ENCODE measurements around the gene KRTAP10-12. TPM values are rescaled to one million over a fixed set of nuclear protein-coding genes. Genes with fewer than 3 reads are reported as not detected.

KRTAP10-12 gene
- total RNA-seq, 2 donors from 2014 or later = not detected

- 87 to 88% methylated on average over 9 of the region's 9 CpGs for WGBS, 2 experiments (ENCODE audit: insufficient coverage in 1 of 2, insufficient read length in 1 of 2)
- no peaks in the 10 kb centered on the region for H3K9me3 ChIP-seq (ENCODE audit: control insufficient read depth, low read length)
- H3K27me3 ChIP-seq (ENCODE audit: control insufficient read depth, insufficient read depth, low read length, poor library complexity, severe bottlenecking) = no peaks in the 10 kb centered on the region
- peaks cover 13% of the 10 kb centered on the region for H3K27me3 Mint-ChIP-seq (ENCODE audit: insufficient read depth)
- H3K36me3 ChIP-seq (ENCODE audit: control insufficient read depth, insufficient read depth, low read length) = no peaks in the 10 kb centered on the region
- TF ChIP-seq CTCF (conservative IDR thresholded peaks at IDR 0.05) = no peak
- no peaks in the 10 kb centered on the region for H3K4me1 ChIP-seq (ENCODE audit: control insufficient read depth, insufficient read depth, low read length)
- no peak overlapping the region for H3K9ac ChIP-seq (ENCODE audit: extremely low read depth, low read length, poor library complexity, severe bottlenecking)
- H3K36me3 Mint-ChIP-seq (ENCODE audit: low read depth) = no peaks in the 10 kb centered on the region
- peaks cover 15% of the 10 kb centered on the region for H3K4me1 Mint-ChIP-seq
- H3K27ac ChIP-seq (ENCODE audit: low read depth, low read length) = no peak overlapping the region
- no peak for DNase-seq
- H3K27ac Mint-ChIP-seq = no peak overlapping the region
- H3K9me3 Mint-ChIP-seq = no peaks in the 10 kb centered on the region
- no peak overlapping the region for H3K4me3 ChIP-seq (ENCODE audit: low read length)
- no peak overlapping the region for H3K4me3 Mint-ChIP-seq
Observed at GRCh38 chr21:44730951-44731579, 34.1 kb downstream of the KRTAP10-12 start.

GRCh38 chr21:44732263-44732662, 35.3 kb downstream of the KRTAP10-12 start:
- no peaks in the 10 kb centered on the region for H3K36me3 Mint-ChIP-seq (ENCODE audit: low read depth)
- Histone ChIP-seq H3K27me3 (ENCODE audit: control insufficient read depth, insufficient read depth, low read length, poor library complexity, severe bottlenecking) (no peaks in the 10 kb centered on the region), H3K9me3 (ENCODE audit: control insufficient read depth, low read length) (no peaks in the 10 kb centered on the region), H3K4me1 (ENCODE audit: control insufficient read depth, insufficient read depth, low read length) (no peaks in the 10 kb centered on the region), H3K4me3 (ENCODE audit: low read length) (no peak overlapping the region), H3K9ac (ENCODE audit: extremely low read depth, low read length, poor library complexity, severe bottlenecking) (no peak overlapping the region), H3K36me3 (ENCODE audit: control insufficient read depth, insufficient read depth, low read length) (no peaks in the 10 kb centered on the region), H3K27ac (ENCODE audit: low read depth, low read length) (no peak overlapping the region)
- no peak overlapping the region for H3K4me3 Mint-ChIP-seq
- WGBS, 2 experiments (ENCODE audit: insufficient coverage in 1 of 2, insufficient read length in 1 of 2) = 92 to 94% methylated on average over 3 to 10 of the region's 10 CpGs
- H3K27ac Mint-ChIP-seq = no peak overlapping the region
- no peaks in the 10 kb centered on the region for H3K9me3 Mint-ChIP-seq
- peaks cover 8% of the 10 kb centered on the region for H3K27me3 Mint-ChIP-seq (ENCODE audit: insufficient read depth)
- H3K4me1 Mint-ChIP-seq = peaks cover 15% of the 10 kb centered on the region
- DNase-seq = no peak
- no peak for TF ChIP-seq CTCF (conservative IDR thresholded peaks at IDR 0.05)

- H3K27me3 Mint-ChIP-seq (ENCODE audit: insufficient read depth) = peaks cover 10% of the 10 kb centered on the region
- no peak for DNase-seq
- 88 to 95% methylated on average over 6 to 11 of the region's 11 CpGs for WGBS, 2 experiments (ENCODE audit: insufficient coverage in 1 of 2, insufficient read length in 1 of 2)
Observed at GRCh38 chr21:44732956-44733355, 36.0 kb downstream of the KRTAP10-12 start.

More at GRCh38 chr21:44732956-44733355, 36.0 kb downstream of the KRTAP10-12 start:
- Mint-ChIP-seq H3K36me3 (ENCODE audit: low read depth) (no peaks in the 10 kb centered on the region), H3K9me3 (no peaks in the 10 kb centered on the region), H3K27ac (no peak overlapping the region), H3K4me3 (no peak overlapping the region), H3K4me1 (peaks cover 15% of the 10 kb centered on the region)
- no peaks in the 10 kb centered on the region for H3K4me1 ChIP-seq (ENCODE audit: control insufficient read depth, insufficient read depth, low read length)
- no peak overlapping the region for H3K27ac ChIP-seq (ENCODE audit: low read depth, low read length)
- no peaks in the 10 kb centered on the region for H3K9me3 ChIP-seq (ENCODE audit: control insufficient read depth, low read length)
- H3K4me3 ChIP-seq (ENCODE audit: low read length) = no peak overlapping the region
- H3K36me3 ChIP-seq (ENCODE audit: control insufficient read depth, insufficient read depth, low read length) = no peaks in the 10 kb centered on the region
- H3K27me3 ChIP-seq (ENCODE audit: control insufficient read depth, insufficient read depth, low read length, poor library complexity, severe bottlenecking) = no peaks in the 10 kb centered on the region
- H3K9ac ChIP-seq (ENCODE audit: extremely low read depth, low read length, poor library complexity, severe bottlenecking) = no peak overlapping the region
- no peak for TF ChIP-seq CTCF (conservative IDR thresholded peaks at IDR 0.05)
